ENCODE results near the gene VWA8.

The VWA8 gene

GRCh38 chr13:41546372-41547190 is 414.3 kb downstream of the VWA8 start:
- TF ChIP-seq POLR2AphosphoS5 (IDR thresholded peaks at IDR 0.05; ENCODE audit: low read depth, low read length): no peak
- TF ChIP-seq REST (IDR thresholded peaks at IDR 0.05; ENCODE audit: insufficient read depth in 1 of 2, low read depth in 2 of 2, low read length in 2 of 2): no peak
- no peak for TF ChIP-seq FOXP2 (optimal IDR thresholded peaks at IDR 0.05; ENCODE audit: borderline replicate concordance, extremely low read depth, extremely low read length, insufficient read depth)
- no peak for TF ChIP-seq TAF1 (IDR thresholded peaks at IDR 0.05; ENCODE audit: borderline replicate concordance, insufficient read depth, low read length)
- no peak for TF ChIP-seq SIN3A (IDR thresholded peaks at IDR 0.05; ENCODE audit: borderline replicate concordance, insufficient read depth, low read length)

GRCh38 chr13:41545432-41545707 is 415.5 kb downstream of the VWA8 start:
- TF ChIP-seq POLR2AphosphoS5 (IDR thresholded peaks at IDR 0.05; ENCODE audit: low read depth, low read length) (no peak), REST (IDR thresholded peaks at IDR 0.05; ENCODE audit: insufficient read depth in 1 of 2, low read depth in 2 of 2, low read length in 2 of 2) (no peak), TAF1 (IDR thresholded peaks at IDR 0.05; ENCODE audit: borderline replicate concordance, insufficient read depth, low read length) (no peak), FOXP2 (optimal IDR thresholded peaks at IDR 0.05; ENCODE audit: borderline replicate concordance, extremely low read depth, extremely low read length, insufficient read depth) (no peak), SIN3A (IDR thresholded peaks at IDR 0.05; ENCODE audit: borderline replicate concordance, insufficient read depth, low read length) (no peak)

- TF ChIP-seq POLR2AphosphoS5 (IDR thresholded peaks at IDR 0.05; ENCODE audit: low read depth, low read length) (no peak), REST (IDR thresholded peaks at IDR 0.05; ENCODE audit: insufficient read depth in 1 of 2, low read depth in 2 of 2, low read length in 2 of 2) (no peak), TAF1 (IDR thresholded peaks at IDR 0.05; ENCODE audit: borderline replicate concordance, insufficient read depth, low read length) (no peak), SIN3A (IDR thresholded peaks at IDR 0.05; ENCODE audit: borderline replicate concordance, insufficient read depth, low read length) (no peak), FOXP2 (optimal IDR thresholded peaks at IDR 0.05; ENCODE audit: borderline replicate concordance, extremely low read depth, extremely low read length, insufficient read depth) (no peak)
Measured at GRCh38 chr13:41543664-41544300, 417.1 kb downstream of the VWA8 start.

- TF ChIP-seq TAF1 (IDR thresholded peaks at IDR 0.05; ENCODE audit: borderline replicate concordance, insufficient read depth, low read length) (no peak), REST (IDR thresholded peaks at IDR 0.05; ENCODE audit: insufficient read depth in 1 of 2, low read depth in 2 of 2, low read length in 2 of 2) (no peak)
Measured at GRCh38 chr13:41542281-41542680, 418.6 kb downstream of the VWA8 start.
